GM12875 (cell line): ENCODE data around the gene ZNF335.
"Not testable (repeated sequence)": the region's sequence is repeated elsewhere in the genome, so short reads cannot be mapped to it uniquely, and the experiment has no call there.

Experiments used
- H3K4me3 ChIP-seq: one replicate; pipeline ENCODE4 v1.5.1; 2011; ENCODE audit warnings: low read depth, low read length, control low read depth
- CTCF ChIP-seq: IDR thresholded peaks from 2 replicates; pipeline ENCODE4 v1.5.1; 2011; ENCODE audit warnings: low read depth, mild to moderate bottlenecking, control low read depth, inconsistent platforms, low read length, moderate library complexity, borderline replicate concordance; ENCODE audit not compliant: insufficient read depth

ZNF335 gene

GRCh38 chr20:45905505-45906079, 66.4 kb downstream of the ZNF335 start:
- TF ChIP-seq CTCF: no peak
- H3K4me3 ChIP-seq: no peak overlapping the region

- no peak overlapping the region for H3K4me3 ChIP-seq
- TF ChIP-seq CTCF: no peak
These were observed 67.2 kb downstream of the ZNF335 start for GRCh38 chr20:45904583-45905504.

DNA sequence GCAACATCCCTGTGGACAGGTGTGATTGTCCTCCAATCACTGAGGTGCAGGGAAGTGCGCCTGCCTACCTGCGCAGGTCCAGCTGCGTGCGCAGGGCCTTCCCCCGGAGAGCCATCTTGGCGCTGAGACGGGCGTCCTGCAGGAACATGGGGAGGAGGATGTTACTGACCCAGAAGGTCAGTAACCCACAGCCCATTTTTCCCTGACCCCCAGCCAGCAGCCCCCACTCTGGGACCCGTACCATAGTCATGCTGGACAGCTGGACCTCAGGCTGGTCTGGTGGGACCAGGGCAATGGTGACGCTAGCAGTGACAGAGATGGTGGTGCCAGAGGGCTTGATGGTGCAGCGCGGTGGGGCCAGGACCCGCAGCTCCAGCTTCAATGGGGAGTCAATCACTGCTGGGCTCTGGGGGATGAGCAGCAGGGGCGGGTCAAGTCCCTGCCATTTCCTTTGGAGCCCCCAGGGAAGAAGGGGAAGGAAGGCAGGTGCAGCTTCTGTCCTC, 69.8 kb downstream of the ZNF335 start:
- H3K4me3 ChIP-seq: no peak overlapping the region
- no peak for TF ChIP-seq CTCF

- not testable (repeated sequence) for H3K4me3 ChIP-seq
These were observed 70.7 kb downstream of the ZNF335 start for GRCh38 chr20:45901332-45901731.

DNA sequence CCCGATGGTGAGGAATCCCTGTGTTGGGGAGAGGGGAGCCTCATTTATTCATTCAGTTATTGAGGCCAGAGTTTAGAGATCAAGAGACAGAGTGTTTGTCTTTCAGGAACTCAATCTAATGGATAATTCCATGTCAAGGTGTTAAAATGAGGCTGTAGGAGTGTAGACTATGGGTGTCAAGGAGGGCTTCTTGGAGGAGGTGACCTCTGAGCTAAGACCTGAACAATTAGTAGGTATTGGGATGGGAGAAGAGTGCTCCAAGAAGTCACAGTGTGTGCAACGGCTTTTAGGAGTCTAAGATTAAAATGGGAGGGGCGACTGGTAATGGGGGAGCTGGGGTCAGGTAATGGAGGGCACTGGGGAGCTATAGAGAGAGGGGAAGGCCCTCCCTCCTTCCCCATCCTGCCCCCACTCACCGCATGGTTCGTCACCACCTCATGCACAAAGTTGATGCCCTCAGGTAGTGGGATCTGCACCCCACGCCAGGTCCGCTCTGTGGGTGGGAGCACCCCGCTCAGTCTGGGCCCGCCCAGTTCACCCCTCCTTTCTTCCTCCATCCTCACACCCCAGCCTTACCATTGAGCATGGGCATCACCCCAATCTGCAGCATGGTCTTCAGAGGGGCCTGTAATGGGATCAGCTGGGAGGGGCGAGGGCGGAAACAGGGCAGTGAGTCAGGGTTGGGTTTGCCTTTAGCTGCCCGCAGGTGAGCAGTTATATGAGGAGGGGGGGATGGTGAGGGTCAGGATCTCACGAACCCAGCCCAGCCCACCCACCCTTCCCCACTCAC, 72.8 kb downstream of the ZNF335 start:
- TF ChIP-seq CTCF: no peak
- no peak overlapping the region for H3K4me3 ChIP-seq
